Measurements from ENCODE around the gene NUAK1.

Gene NUAK1

DNA sequence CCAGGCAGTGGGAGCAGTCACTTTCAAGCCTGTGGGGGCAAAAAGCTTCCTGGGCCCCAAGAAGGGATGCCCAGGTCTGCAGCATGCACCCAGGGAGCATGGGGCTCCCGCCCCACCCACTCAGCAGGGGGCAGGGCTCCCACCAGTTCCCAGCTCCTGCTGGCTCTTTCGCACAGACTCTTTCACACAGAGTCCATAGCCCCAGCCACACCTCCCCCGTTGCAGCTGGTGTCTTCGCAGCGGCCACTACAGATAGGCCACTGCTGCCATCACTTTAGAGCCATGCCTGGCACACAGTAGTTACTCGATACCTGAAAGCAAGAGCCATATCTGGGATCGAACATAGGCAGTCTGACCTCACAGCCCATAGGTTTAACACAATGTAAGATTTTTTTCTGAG lies 98.2 kb downstream of the NUAK1 start:
- TF ChIP-seq SIN3A (IDR thresholded peaks at IDR 0.05; ENCODE audit: borderline replicate concordance, insufficient read depth, low read length) (no peak), FOXP2 (optimal IDR thresholded peaks at IDR 0.05; ENCODE audit: borderline replicate concordance, extremely low read depth, extremely low read length, insufficient read depth) (no peak), POLR2AphosphoS5 (IDR thresholded peaks at IDR 0.05; ENCODE audit: low read depth, low read length) (no peak), REST (IDR thresholded peaks at IDR 0.05; ENCODE audit: insufficient read depth in 1 of 2, low read depth in 2 of 2, low read length in 2 of 2) (no peak), TAF1 (IDR thresholded peaks at IDR 0.05; ENCODE audit: borderline replicate concordance, insufficient read depth, low read length) (no peak)

DNA sequence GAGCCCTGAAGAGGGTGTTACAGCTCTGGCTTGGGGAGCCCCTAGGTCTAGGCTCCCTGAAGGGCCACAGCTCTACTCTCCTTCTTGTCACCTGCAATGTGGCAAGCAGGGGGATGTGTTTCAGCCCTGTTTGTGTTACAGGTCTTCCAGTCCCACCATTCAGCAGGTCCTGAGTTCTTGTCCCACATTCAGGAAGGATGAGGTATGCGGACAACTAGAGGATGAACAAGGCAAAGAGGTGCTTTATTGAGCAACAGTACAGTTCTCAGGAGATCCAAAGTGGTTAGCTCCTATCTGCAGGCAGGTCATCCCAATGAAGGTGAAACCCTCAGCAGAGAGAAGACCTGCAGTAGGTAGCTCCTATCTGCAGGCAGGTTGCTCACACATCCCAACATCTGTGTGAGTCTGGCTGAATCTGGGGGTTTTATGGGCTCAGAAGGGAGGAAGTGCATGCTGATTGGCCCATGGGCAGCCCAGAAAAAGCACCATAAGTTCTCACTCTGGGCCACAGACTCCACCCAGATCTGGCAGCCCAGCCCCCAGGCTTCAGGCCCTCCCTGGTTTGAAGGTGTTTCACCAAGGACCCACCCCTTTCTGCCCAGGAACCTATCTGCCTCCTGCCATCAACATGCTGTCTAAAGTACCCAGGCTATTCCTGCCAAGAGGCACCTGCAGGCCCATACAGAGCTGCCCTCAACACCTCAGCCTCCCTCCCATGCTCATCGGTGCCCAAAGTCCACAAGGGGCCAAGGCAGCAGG lies 98.9 kb downstream of the NUAK1 start:
- no peak for TF ChIP-seq POLR2AphosphoS5 (IDR thresholded peaks at IDR 0.05; ENCODE audit: low read depth, low read length)
- no peak for TF ChIP-seq FOXP2 (optimal IDR thresholded peaks at IDR 0.05; ENCODE audit: borderline replicate concordance, extremely low read depth, extremely low read length, insufficient read depth)
- no peak for TF ChIP-seq REST (IDR thresholded peaks at IDR 0.05; ENCODE audit: insufficient read depth in 1 of 2, low read depth in 2 of 2, low read length in 2 of 2)
- no peak for TF ChIP-seq SIN3A (IDR thresholded peaks at IDR 0.05; ENCODE audit: borderline replicate concordance, insufficient read depth, low read length)
- no peak for TF ChIP-seq TAF1 (IDR thresholded peaks at IDR 0.05; ENCODE audit: borderline replicate concordance, insufficient read depth, low read length)

DNA sequence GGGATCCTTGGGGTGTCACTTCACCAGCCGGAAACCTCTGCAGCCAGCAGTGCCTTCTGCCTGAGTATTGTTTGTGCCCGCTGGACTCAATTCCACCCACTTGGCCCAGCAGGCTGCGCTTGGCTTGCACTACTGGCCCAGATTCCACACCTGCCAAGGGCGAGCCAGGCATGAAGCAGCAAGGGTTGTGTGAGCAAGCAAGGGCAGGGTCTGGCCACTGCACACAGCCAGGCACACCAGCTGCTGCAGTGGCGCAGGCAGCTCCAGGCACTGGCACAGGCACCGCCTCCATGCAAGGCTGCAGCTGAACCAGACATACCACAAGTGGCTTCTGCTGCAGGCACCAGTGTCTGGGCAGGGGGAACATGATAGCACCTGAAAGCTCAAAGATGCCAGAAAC lies 99.5 kb downstream of the NUAK1 start:
- no peak for TF ChIP-seq TAF1 (IDR thresholded peaks at IDR 0.05; ENCODE audit: borderline replicate concordance, insufficient read depth, low read length)

GRCh38 chr12:106037524-106038298 lies 101.0 kb downstream of the NUAK1 start:
- no peak for TF ChIP-seq SIN3A (IDR thresholded peaks at IDR 0.05; ENCODE audit: borderline replicate concordance, insufficient read depth, low read length)
- TF ChIP-seq POLR2AphosphoS5 (IDR thresholded peaks at IDR 0.05; ENCODE audit: low read depth, low read length) = no peak
- TF ChIP-seq FOXP2 (optimal IDR thresholded peaks at IDR 0.05; ENCODE audit: borderline replicate concordance, extremely low read depth, extremely low read length, insufficient read depth) = no peak
- TF ChIP-seq TAF1 (IDR thresholded peaks at IDR 0.05; ENCODE audit: borderline replicate concordance, insufficient read depth, low read length) = no peak
- TF ChIP-seq REST (IDR thresholded peaks at IDR 0.05; ENCODE audit: insufficient read depth in 1 of 2, low read depth in 2 of 2, low read length in 2 of 2) = no peak

DNA sequence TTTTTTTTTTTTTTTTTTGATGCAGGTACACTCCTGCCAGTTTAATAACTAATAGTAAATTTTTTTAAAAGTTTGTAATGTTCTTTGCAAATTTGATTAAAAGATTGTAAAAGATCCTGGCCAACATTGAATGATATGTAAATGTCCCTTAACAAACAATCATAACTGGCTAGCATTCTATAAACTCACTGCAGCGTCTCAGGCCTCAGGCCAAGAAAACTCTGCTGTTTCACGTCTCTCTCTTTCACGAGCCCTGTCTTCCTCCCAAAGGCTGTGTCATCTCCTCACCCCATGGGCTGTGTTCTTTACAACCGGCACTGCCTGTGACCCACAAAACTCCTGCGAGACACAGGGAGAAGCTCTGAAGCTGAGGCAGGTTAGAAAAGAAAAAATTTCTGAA lies 103.3 kb downstream of the NUAK1 start:
- TF ChIP-seq FOXP2 (optimal IDR thresholded peaks at IDR 0.05; ENCODE audit: borderline replicate concordance, extremely low read depth, extremely low read length, insufficient read depth) (no peak), TAF1 (IDR thresholded peaks at IDR 0.05; ENCODE audit: borderline replicate concordance, insufficient read depth, low read length) (no peak), POLR2AphosphoS5 (IDR thresholded peaks at IDR 0.05; ENCODE audit: low read depth, low read length) (no peak), REST (IDR thresholded peaks at IDR 0.05; ENCODE audit: insufficient read depth in 1 of 2, low read depth in 2 of 2, low read length in 2 of 2) (no peak), SIN3A (IDR thresholded peaks at IDR 0.05; ENCODE audit: borderline replicate concordance, insufficient read depth, low read length) (no peak)
